SHP77 treated with DMSO at 0.1 percent for 48 hours (cell line): ENCODE data around the gene PHOX2B.
"Not testable (repeated sequence)": the region's sequence is repeated elsewhere in the genome, so short reads cannot be mapped to it uniquely, and the experiment has no call there.

Source experiments
- DNase-seq: peaks from one replicate; lab custom pipeline; 2025; lab: John Stamatoyannopoulos, UW

The PHOX2B gene

DNA sequence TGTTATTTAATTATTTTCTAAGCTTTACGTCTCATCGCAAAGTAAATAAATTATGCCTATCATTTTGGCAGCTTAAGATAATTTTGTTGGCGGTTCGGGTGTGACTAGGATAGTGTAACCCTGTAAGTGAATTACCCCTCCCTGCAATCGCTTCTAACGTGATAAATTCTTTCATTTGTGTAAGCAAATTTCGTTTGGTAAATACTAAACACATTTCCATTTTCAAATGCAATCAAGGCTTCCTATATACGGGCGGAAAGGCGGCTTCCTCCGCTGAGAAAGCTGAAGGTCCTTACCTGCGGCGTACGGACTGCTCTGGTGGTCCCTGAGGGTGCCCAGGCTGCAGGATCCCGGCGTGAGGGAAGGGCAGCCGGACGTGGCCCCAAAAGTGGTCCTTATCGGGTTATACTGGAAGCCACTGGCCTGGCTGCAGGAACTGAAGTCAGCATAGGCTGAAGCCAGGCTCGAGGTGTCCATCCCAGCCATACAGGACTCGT, 403 bp downstream of the PHOX2B start:
- DNase-seq, result no peak

DNA sequence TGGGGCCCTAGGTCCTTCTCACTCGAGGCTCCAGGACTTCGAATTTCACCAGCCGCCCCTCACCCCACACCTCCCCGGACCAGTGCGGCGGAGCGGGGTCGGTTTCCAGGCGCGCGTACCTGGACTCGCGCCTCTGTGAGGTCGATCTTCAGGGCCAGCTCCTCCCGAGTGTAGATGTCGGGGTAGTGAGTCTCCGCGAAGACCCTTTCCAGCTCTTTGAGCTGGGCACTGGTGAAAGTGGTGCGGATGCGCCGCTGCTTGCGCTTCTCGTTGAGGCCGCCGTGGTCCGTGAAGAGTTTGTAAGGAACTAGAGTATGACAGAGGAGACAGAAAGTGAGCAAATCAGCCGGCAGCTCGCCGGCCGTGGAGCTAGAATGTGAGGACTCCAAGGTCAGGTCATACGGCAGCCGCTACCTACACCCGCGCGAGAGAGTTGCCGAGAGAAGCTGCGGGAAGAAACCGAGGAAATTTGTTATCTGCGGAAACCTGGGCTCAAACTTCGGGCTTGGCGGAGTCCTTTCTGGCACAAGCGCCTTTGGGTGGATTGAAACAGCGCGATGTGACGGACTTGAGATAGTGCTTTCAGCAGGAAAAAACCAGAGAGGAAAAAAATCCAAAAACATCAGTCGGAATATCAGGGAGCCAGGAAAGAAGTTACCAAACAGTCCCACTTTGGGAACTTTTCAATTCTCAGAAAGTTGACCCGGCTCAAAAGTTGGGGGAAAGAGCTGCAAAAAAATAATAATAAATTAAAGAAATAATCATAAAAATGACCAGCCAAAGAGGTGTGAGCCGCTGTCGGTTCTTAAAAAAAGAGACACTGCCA, 1.1 kb downstream of the PHOX2B start:
- DNase-seq, result no peak

DNA sequence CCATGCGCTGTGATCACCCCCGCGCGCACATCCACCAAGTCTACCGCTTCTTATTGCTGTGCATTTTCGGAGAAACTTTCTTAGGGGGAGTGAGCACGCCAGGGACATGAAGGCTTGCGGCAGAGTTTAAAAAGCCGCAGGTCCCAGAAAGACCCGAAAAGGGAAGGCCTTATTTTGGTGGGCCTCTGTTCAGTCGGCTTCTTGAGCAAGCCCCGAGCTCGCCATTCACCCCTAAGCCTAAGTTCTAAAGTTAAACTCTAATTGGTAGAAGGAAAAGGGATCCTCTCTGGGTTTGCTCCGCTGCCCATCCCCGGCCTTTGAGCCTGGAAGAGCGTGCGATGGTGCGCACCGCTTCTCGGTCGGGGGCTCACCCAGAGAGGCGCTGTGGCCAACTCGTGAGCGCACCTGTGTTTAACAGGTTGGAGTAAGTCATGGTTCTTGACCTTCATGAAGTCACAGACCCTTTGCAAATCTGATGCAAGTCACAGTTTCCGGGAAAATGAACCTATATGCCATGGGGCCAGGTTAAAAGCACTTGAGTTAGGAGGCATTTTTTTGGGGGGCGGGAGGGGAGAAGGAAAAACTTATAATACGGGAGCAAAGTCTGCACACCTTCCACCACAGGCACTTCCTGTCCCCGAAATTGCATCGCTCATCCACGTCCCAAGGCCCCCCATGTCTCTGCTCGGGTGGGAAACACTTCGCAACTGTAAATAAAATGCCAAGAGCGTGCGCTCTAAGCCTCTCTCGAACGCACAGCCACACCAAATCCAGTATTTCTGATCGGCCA, 1.9 kb downstream of the PHOX2B start:
- no peak for DNase-seq

DNA sequence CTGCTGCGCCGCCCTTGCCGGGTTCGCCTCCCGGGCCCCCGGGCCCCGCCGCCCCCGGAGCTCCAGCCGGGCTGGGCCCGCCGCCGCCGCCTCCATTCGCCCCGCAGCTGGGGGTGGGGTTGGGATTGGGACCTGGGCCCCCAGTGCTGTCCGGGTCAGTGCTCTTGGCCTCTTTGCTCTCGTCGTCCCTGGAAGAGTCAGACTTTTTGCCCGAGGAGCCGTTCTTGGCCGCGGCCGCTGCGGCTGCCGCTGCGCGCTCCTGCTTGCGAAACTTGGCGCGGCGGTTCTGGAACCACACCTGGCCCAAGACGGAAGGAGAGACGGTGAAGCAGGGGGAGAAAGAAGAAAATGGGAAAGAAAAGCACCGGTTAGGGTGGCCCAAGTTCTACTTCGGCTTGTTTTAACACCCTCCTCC, 2.5 kb downstream of the PHOX2B start:
- no peak for DNase-seq

DNA sequence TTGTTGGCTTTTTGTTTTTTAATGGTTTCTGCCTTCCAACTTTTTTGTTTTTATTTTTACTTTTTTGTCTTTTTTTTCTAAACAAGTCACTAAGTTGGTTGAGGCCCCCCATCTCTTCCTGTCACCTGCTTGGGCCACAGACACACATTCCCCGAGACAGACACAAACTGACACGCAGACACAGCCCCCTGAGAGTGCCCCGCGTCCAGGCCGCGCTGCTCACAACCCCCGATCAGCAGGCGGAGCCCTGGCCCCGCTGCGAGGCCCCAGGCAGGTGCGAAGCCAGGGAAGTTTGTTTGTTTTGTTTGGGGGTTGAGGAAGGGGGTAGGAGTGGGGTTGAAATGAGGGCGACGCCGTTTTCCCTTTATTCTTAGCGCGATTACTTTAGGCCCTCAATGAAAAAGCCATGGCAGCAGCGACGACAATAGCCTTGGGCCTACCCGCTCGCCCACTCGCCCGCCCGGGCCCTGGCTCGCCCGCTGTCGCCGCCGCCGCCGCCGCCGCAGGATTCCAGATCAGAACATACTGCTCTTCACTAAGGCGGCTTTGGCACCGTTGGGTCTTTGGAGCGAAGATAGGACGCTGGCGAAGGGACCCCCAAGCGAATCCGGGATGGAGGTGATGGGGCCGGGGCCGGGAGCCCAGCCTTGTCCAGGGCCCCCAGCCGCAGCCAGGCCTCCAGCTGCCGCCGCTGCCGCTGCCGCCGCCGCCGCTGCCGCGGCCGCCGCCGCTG, 3.1 kb downstream of the PHOX2B start:
- DNase-seq, result no peak

DNA sequence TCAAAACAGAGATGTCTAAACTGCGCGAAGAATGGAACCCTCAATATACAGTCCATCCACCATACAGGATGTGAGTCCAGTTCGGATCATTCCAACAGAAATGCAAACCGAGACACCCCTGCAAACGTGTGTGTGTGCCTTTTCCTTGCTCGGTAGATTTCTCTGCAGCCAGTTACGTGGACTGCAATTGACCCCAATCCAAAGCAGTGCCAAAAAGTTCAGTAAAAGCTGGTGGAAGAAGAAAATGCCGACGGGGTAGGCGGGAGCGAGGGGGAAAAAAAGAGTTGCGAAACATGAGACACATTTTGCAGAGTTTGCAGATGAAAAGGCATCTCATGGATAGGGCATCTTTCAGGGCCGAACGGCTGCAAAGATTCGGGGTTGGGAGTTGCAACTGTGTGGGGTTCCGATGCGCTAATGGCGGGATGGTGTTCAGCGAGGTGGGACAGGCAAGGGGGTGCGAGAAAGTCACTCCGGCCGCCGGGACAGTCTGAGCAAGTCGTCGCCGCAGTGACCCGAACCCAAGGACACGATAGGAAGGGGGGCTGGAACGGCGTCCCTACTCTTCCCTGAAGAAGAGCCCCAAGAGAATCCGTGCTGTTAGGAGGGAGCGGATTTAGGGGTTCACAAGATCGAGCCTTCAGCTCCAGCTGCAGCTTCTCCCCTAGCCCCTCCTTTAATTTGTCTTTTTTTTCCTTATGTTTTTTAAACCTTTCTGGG, 3.8 kb downstream of the PHOX2B start:
- no peak for DNase-seq

DNA sequence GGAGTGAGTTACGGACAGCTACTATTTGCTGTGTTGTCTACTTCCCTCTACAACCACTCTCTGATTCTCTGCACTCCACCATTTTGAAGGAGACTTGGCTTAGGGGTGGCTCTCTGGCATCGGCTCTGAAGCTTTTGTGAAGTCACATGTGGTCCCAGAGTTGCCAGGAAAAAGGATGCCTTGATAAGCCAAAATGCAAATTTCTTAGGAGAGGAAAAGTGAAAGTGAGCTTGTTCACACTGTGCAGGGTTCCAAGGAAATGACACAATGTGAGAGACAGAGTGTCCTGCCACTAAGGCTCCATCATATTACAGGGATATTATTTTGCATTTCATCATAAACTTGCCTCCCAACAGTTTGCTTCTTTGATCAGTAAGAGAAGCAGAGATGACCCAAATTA, 7.2 kb downstream of the PHOX2B start:
- no peak for DNase-seq

DNA sequence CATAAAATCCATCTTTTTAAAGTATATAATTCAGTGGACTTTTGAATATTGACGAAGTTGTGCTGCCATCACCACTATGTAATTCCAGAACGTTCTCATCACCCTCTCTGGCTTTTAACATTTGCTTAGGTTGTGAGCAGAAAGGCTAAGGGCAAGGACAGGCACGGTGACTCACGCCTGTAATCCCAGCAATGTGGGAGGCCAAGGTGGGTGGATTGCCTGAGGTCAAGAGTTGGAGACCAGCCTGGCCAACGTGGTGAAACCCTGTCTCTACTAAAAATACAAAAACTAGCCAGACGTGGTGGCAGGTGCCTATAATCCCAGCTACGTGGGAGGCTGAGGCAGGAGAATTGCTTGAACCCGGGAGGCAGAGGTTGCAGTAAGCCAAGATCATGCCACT, 11.0 kb downstream of the PHOX2B start:
- not testable (repeated sequence) for DNase-seq

DNA sequence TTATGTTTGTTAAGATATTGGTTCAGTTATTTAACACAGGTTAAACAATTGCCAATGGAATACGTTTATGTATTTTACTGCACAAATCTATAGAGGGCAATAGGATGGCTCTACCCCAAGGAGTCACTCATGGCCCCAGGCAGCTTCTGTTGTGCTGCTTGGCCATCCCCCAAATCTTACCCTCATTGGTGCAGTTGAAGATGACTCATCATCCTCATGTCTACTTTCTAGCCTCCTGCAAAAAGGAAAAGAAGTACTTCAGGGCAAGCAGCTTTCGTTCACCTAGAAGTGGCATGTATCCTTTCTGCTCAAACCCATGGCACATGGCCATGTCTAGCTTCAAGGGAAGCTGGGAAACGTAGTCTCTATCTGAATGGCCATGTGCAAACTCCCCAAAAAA, 14.2 kb downstream of the PHOX2B start:
- DNase-seq, result no peak

DNA sequence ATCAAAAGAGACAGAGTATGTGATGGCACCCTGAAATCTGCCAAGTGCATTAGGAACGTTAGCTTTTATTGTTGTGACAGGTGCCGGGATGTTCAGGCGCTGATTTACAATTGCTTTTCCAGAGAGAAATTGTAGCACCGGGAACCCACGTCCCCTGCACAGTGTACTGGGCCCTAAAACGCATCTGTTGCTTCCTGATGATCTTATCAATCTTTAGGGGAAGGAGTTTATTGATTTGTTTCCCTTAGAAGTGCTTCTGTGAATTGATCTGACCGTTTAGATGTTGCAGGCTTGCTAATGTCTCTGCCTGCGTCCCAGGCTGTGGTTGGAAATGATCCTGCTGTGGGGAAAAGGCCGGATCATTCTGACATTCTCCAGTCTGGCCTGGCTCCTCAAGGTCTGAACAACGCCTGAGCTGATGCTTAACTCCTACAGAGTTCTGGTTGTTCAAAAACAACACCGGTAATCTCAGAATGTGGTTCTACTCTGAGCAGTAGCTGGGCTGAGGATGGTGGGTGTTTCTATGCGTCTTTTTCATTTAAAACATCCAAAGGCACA, 16.9 kb downstream of the PHOX2B start:
- no peak for DNase-seq

DNA sequence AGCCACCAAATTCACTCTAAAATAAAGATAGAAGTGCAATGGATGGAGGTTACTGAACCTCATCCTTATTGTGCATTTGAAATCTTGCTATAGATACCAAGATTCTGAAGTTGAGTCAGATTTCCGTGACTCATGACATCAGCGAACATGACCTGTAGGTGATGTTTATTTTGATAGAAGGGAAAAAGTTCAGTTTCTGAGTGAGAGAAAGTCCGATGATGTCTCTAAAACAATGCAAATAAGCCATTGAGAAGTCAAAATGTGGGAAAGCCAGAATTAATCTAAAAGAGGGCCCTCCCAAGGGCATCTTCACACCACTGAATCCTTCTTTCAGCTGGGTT, 20.0 kb downstream of the PHOX2B start:
- DNase-seq, result no peak

DNA sequence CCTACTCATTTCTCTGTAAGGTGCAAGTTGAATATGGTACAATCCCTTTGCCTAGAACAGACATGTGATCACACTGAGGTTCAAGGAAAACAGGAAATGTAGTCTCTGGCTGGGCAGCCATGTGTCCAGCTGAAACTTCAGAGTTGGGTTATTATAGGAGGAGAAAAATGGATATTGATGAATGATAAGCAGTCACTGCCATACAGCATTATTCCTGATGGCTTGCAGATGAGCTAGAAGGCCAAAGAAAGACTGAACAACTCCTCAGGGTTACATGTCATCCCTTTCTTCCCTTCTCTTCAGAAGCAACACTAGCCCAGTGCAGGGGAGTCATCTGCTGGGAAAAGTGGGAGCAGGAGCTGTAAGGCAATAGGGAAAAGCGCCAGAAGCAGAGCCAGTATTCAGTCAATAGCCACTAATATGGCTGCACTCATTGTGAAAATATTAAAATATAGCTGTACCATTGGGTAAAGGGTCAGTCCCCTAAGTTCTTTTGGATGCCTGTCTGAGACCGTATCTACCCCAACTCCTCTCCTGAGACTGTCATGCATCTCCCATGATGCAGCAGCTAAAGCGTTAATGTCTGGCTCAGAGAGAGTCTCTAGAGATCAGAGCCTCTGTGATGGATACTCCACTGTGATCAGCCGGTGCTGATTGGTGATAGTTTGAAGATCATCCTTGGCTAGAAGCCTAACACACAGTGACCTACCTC, 20.5 kb downstream of the PHOX2B start:
- no peak for DNase-seq

DNA sequence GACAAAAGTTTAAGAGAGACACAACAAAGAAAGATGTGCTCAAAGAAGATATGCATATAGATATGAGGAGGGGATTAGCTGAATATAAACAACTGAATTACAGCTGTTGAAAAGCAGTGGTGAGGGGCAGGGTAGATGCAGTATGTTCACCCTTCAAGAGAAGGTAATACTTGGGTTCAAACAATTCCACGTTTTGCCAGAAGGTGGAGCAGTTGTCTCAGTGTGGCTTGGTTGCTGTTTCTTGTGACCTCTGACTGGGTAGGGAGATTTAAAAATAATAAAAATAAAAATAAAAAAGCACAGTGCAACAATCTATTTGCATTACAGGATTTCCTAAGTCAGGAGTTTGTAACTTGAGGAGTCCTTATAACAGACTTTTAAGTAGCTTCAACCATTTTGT, 23.3 kb downstream of the PHOX2B start:
- no peak for DNase-seq

DNA sequence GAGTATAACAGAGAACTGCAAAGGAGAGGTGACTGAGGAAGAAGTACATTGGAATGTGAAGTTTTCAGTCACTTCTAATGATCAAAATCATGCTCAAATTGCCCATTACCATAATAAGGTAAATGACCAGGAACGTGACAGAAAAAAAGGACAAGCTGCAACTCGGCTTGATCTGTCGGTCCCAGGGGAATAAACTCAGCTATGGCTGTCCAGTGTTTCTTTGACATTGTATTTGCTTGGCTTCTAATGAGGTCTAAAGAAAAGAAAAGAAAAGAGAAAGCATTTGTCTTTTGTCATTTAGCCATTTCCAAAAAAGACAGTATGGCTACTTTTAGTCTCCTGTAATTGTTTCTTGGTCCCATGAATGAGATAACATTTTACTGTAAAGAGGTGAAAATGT, 25.2 kb downstream of the PHOX2B start:
- DNase-seq, result no peak

DNA sequence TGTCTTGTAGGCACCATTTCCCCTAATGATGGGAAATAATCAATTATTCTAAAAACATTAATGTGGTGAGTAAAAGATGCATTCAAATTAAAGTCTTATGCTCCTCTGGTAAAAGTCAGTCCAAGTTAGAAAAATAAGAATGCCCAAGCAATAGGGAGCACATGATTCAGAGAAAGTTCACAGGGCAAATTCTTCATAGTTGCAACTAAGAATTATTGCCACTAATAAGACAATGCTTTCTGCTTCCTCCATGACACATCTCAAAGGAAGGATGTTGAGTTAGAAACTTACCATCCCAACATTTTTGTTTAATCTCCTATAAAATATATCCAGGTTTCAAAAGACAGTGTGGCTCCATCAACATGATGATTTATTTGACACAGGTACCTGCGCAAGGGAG, 26.3 kb downstream of the PHOX2B start:
- DNase-seq, result no peak

DNA sequence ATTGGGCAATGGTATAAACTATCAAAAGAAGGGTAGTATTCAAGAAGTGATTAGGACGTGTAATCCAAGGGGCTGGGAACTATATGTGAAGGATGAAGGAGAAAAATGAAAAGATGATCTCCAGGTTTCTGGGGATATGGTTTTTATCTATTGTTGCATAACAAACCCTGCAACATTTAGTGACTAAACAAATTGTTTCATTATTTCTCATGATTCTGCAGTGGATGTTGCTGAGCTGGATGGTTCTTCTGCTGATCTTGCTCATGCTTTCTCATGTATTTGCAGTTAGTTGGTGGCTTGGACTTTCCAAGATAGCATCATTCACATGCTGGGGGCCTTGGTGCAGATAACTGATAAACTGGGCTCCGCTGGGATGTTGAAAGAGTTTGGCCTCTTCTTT, 29.1 kb downstream of the PHOX2B start:
- no peak for DNase-seq

DNA sequence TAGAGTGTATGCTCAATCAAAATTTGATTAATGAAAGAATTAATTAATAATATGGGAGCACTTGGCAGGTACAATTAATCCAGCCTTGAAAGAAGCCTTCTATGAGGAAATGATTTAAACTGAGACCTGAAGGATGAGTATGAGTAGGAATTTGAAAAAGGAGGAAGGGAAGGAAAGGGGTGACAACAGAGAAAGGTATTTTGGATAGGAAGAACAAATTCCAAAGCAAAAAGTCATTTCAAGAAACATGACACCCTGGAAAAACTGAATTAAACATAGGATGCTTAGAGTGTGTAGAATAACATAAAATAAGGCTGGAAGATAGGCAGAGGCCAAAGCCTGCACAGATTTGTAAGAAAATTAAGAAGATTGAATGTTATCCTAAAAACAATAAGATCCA, 29.6 kb downstream of the PHOX2B start:
- DNase-seq, result no peak

DNA sequence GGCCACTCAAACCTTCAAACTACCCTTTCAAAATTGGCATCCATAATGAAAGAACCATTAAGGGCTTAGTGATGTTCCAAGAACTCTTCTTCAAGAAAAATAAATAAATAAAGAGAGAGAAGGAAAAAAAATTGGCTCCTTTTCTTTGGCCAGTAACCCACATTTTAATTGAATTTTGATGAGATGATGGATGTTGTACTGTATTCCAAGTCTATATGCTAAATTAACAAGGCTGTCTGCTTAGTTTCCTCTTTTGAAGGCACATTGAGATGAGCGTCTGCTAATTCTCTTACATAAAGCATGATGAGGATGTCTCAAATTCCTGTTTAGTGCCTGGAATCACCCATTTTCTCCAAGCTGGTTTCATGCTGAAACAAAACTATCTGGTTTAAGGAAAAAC, 33.4 kb downstream of the PHOX2B start:
- no peak for DNase-seq

DNA sequence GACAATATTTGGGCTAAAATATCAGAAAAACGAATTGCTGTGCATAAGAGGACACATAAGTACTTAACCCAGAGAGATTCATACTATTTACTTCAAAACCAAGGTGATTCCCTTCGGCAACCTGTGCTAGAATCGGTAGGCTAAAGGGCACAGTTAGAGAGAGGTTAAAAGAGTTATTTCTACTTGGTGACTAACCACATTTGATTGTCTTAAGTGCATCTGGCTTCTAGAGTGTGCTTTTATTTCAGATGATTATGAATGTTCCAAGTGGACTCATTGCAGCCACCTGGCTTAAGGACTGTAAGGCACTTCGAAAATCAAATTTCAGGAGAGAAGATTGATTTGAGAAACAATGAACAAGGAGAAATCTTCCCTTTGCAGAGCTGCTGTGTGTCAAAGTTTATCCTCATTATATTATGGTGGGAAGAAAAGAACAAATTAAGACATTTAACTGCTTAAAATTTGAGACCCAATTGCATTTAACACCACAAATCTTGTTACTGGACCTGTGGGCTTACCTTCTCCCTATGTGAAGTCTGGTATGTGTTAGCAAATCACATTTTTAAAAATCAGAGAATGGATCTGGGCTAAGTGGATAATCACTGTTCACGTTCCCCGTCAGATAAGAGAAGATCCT, 34.0 kb downstream of the PHOX2B start:
- no peak for DNase-seq

DNA sequence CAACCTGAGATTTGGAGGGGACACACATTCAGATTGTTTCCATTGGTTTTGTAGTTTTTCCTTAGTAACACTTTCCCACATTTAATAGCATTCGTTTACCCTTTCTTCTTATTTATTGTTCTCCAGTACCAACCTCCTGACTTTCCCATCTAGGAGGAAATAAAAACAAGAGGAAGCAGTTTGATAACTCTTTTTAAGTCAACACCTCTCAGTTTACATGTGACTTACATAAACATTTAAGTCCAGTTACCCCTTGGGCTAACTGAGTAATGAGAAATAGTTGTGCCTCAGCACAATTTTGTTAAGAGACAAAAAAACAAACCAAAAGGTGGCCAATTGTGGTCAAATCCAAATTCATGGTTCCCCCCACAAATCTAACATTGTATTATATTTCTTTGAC, 34.8 kb downstream of the PHOX2B start:
- DNase-seq, result no peak

DNA sequence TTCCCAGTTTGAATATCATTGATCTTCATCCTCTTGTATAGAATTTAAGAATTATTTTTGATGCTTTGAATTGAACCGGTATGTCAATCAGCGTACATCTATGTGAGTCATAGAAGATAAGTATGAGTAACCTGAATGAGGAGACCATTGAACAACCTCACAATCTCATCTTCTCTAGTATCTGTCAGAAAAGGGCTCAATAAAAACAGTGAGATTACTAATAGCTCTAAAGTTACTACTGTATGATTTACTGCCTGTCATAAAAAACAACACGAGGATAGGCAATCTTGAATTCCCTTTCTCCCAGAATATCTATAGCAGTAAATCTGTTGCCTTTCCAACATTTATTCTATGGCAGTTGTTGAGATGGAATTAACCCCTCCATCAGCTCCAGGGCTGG, 36.1 kb downstream of the PHOX2B start:
- no peak for DNase-seq
